Measurements from ENCODE around the gene TUSC2. TPM values are rescaled to one million over a fixed set of nuclear protein-coding genes. Genes with fewer than 3 reads are reported as not detected.

The TUSC2 gene
- total and polyA plus RNA-seq, 2 of the 8 experiments (the other 6 are each of a cell fraction or from before 2014, with no cell fraction given): 33.3 to 65.4 TPM

DNA sequence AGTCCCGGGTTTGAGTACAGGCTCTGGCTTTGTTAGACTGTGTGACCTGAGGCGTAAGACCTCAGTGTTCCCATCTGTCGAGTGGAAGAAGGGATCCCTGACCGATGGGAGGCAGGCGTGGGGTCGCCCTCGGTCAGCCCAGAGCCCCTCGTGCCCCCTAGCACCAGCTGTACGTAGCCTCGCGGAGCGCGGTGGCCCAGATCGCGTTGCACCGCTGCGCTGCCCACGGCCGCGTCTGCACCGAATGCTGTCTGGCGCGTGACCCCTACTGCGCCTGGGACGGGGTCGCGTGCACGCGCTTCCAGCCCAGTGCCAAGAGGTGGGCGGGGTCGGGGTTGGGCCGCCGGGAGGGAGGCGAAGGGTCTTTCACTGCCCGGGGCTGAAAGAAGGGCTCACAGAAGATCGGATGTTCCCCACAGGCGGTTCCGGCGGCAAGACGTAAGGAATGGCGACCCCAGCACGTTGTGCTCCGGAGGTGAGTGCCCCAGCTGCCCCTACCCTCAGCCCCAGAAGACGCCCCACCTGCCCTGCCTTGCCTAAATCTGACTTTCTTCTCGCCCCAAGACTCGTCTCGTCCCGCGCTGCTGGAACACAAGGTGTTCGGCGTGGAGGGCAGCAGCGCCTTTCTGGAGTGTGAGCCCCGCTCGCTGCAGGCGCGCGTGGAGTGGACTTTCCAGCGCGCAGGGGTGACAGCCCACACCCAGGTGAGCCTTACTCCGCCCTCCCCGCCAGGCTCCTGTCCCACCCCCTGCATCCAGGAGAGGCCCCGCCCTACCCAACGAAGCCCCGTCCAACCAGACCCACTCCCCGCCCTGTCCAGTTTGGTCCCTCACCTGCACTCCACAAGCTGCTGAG, 52.7 kb downstream of the TUSC2 start:
- Histone ChIP-seq H4K5ac (ENCODE audit: insufficient read length, low read depth, low read length) (no peak overlapping the region), H3K14ac (ENCODE audit: insufficient read length) (no peak overlapping the region), H2BK12ac (ENCODE audit: low read depth, low read length) (0 out of 2 replicates have a peak overlapping the region, but pooled peaks have one; percentile 81), H4K8ac (ENCODE audit: extremely low read depth, insufficient read depth, low read length) (peak overlapping the region; percentile 70), H3K9me3 (ENCODE audit: insufficient read depth in 2 of 2, low read depth in 1 of 2, low read length in 1 of 2) (no peaks in the 10 kb centered on the region; a peak in 1 of 4 replicates), H4K91ac (replicated peaks; ENCODE audit: insufficient read length, low read length) (peak overlapping the region; percentile 90), H2BK15ac (ENCODE audit: low read length) (no peak overlapping the region; the same call in 1 of the 2 replicates), H3K36me3 (ENCODE audit: control insufficient read depth in 2 of 4, insufficient read depth in 4 of 4, low read length in 3 of 4) (no peaks in the 10 kb centered on the region), H2BK5ac (ENCODE audit: low read depth, low read length) (0 out of 2 replicates have a peak overlapping the region, but pooled peaks have one; percentile 30), H2BK120ac (replicated peaks; ENCODE audit: low read depth, low read length) (no peak overlapping the region), H3K4ac (replicated peaks; ENCODE audit: insufficient read length, low read depth, low read length) (peak overlapping the region; percentile 74), H3K4me1 (replicated peaks in 1 of 4; ENCODE audit: control insufficient read depth in 3 of 4, insufficient read depth in 4 of 4, low read length in 3 of 4) (peaks cover 0 to 13% (median 10%) of the 10 kb centered on the region in 4 experiments; a peak in 5 of 7 replicates), H3K27ac (ENCODE audit: low read depth, low read length) (no peak overlapping the region), H3K18ac (ENCODE audit: extremely low read depth, low read length) (peak overlapping the region; percentile 32), H3K79me1 (ENCODE audit: low read depth, low read length) (no peaks in the 10 kb centered on the region), H2AFZ (ENCODE audit: low read length) (no peak overlapping the region), H3K4me3 (ENCODE audit: extremely low read depth in 1 of 4, insufficient read depth in 2 of 4, low read depth in 3 of 4, low read length in 4 of 4) (peak overlapping the region; percentile 20 to 61 (median 37)), H3K9ac (replicated peaks in 1 of 4; ENCODE audit: extremely low read depth in 1 of 4, low read depth in 3 of 4, low read length in 3 of 4) (peak overlapping the region in 2 of 4 experiments; percentile 13 to 21; a peak in 2 of 7 replicates), H3K27me3 (replicated peaks in 1 of 4; ENCODE audit: control insufficient read depth in 3 of 4, extremely low read depth in 1 of 4, insufficient read depth in 3 of 4, low read length in 3 of 4) (peaks cover 27 to 54% (median 43%) of the 10 kb centered on the region in 4 experiments), H3K4me2 (ENCODE audit: insufficient read depth in 1 of 2, low read depth in 2 of 2, low read length in 2 of 2) (peak overlapping the region; percentile 53 to 86), H2AK5ac (ENCODE audit: low read depth, low read length) (no peak overlapping the region), H3K23ac (ENCODE audit: insufficient read length) (no peak overlapping the region), H3K56ac (replicated peaks; ENCODE audit: insufficient read length, low read depth, low read length) (no peak overlapping the region), H3K79me2 (ENCODE audit: control insufficient read depth in 1 of 2, insufficient read depth in 2 of 2, low read length in 2 of 2) (no peaks in the 10 kb centered on the region), H4K20me1 (replicated peaks in 1 of 2; ENCODE audit: control insufficient read depth in 1 of 2, insufficient read depth in 2 of 2, low read length in 2 of 2) (no peaks in the 10 kb centered on the region), H3K23me2 (ENCODE audit: low read depth, low read length) (peaks cover 2% of the 10 kb centered on the region; the same call in 1 of the 2 replicates), H2BK20ac (ENCODE audit: low read length) (no peak overlapping the region)
- FAIRE-seq (no peak), DNase-seq (ENCODE audit: low read depth in 1 of 2, low spot score in 2 of 2) (peak in 1 of 2 experiments; percentile 80)
- WGBS, 2 experiments (ENCODE audit: extremely low coverage in 1 of 2, insufficient coverage in 1 of 2, insufficient read length in 1 of 2, insufficient replicate concordance in 2 of 2, low coverage in 1 of 2, low lambda C conversion rate in 2 of 2, missing lambda C conversion rate in 1 of 2): 17% methylated on average over 54 of the region's 65 CpGs; no CpG with 5 or more reads in 1 of the 2 experiments
- CTCF ChIA-PET (ENCODE audit: partially characterized antibody): interaction anchor here (0.6 to 53.5 kb wide), 24 partner anchors 9 to 483 kb away, joined by 3 to 2149 read pairs (median 4); partner anchors contain the start of genes GNAI2, GNAT1, HYAL2 and IFRD2
- POLR2A ChIA-PET (ENCODE audit: partially characterized antibody): interaction anchor here (0.6 to 9.6 kb wide), 18 partner anchors 7 to 748 kb away, joined by 3 to 122 read pairs (median 4); partner anchors contain the start of gene IFRD2
- TF ChIP-seq SP1 (IDR thresholded peaks at IDR 0.05; ENCODE audit: low read depth, low read length): 0 out of 2 replicates have a peak, but pooled peaks have one; percentile 3
- peak; percentile 28 for TF ChIP-seq ASH2L (IDR thresholded peaks at IDR 0.05; ENCODE audit: low read length)
- TF ChIP-seq KDM4A (IDR thresholded peaks at IDR 0.05; ENCODE audit: low read depth, low read length, severe bottlenecking): peak; percentile 40
- 0 out of 2 replicates have a peak, but pooled peaks have one; percentile 42 for TF ChIP-seq SUZ12 (IDR thresholded peaks at IDR 0.05; ENCODE audit: low read length)
- peak; percentile 23; the same call in 1 of the 2 replicates for TF ChIP-seq GABPA (IDR thresholded peaks at IDR 0.05; ENCODE audit: borderline replicate concordance, insufficient read depth, low read length)
- TF ChIP-seq CBX8 (IDR thresholded peaks at IDR 0.05; ENCODE audit: borderline replicate concordance, low read depth, low read length): no peak
- peak; percentile 19 for TF ChIP-seq EZH2 (IDR thresholded peaks at IDR 0.05; ENCODE audit: low read depth, low read length, severe bottlenecking)
- no peak for TF ChIP-seq BCL11A (IDR thresholded peaks at IDR 0.05; ENCODE audit: low read depth in 2 of 2, low read length in 2 of 2)
- TF ChIP-seq POLR2A (IDR thresholded peaks at IDR 0.05; ENCODE audit: control extremely low read depth in 1 of 2, low read depth in 2 of 2, low read length in 2 of 2): 0 out of 3 replicates have a peak, but pooled peaks of 1 of the 2 experiments have one; percentile 18
- peak; percentile 29; the same call in 1 of the 2 replicates for TF ChIP-seq E2F6 (IDR thresholded peaks at IDR 0.05)
